ENCODE results near the gene SYF2. TPM values are rescaled to one million over a fixed set of nuclear protein-coding genes. Genes with fewer than 3 reads are reported as not detected.
A peak's percentile ranks its signal among the peaks of the same experiment; 100 is the strongest.

Gene SYF2
- total RNA-seq, 1 experiment from 2014 or later: 35.3 TPM

GRCh38 chr1:25253911-25254310, 21.6 kb upstream of the SYF2 start:
- Mint-ChIP-seq H3K36me3 (no peaks in the 10 kb centered on the region), H3K9me3 (no peaks in the 10 kb centered on the region), H3K4me1 (peaks cover 18% of the 10 kb centered on the region), H3K27me3 (ENCODE audit: low read depth) (no peaks in the 10 kb centered on the region), H3K27ac (no peak overlapping the region), H3K4me3 (no peak overlapping the region)
- peak; percentile 92 for TF ChIP-seq ZNF317 (CRISPR knock-in tag; IDR thresholded peaks at IDR 0.05; ENCODE audit: borderline replicate concordance, low read depth)
- no peak for TF ChIP-seq SP1 (CRISPR knock-in tag; conservative IDR thresholded peaks at IDR 0.05)
- no peak for TF ChIP-seq ATF1 (CRISPR knock-in tag; IDR thresholded peaks at IDR 0.05)
- TF ChIP-seq AFF4 (CRISPR knock-in tag; IDR thresholded peaks at IDR 0.05; ENCODE audit: borderline replicate concordance): no peak
- no peak for TF ChIP-seq ELF4 (CRISPR knock-in tag; IDR thresholded peaks at IDR 0.05; ENCODE audit: low read depth)
- no peak for TF ChIP-seq PRDM15 (CRISPR knock-in tag; IDR thresholded peaks at IDR 0.05)
- ATAC-seq: peak; percentile 86
- ChIA-PET CTCF (interaction anchor here (1.2 kb wide), 1 partner anchor 14 kb away, joined by 3 read pairs; no protein-coding TSS in a partner anchor), POLR2A (no interaction called here)
- no peak for DNase-seq (ENCODE audit: low spot score)

GRCh38 chr1:25247829-25248754, 15.8 kb upstream of the SYF2 start:
- Mint-ChIP-seq H3K9me3 (no peaks in the 10 kb centered on the region), H3K4me3 (peak overlapping the region; percentile 97), H3K4me1 (peaks cover 22% of the 10 kb centered on the region), H3K27ac (peak overlapping the region; percentile 96), H3K27me3 (ENCODE audit: low read depth) (no peaks in the 10 kb centered on the region), H3K36me3 (peaks cover 34% of the 10 kb centered on the region)
- no peak for DNase-seq (ENCODE audit: low spot score)
- CTCF ChIA-PET: interaction anchor here (0.6 to 1.7 kb wide), 6 partner anchors 8 to 206 kb away, joined by 3 to 11 read pairs (median 5); partner anchors contain the start of gene SYF2
- ATAC-seq: peak; percentile 87
- POLR2A ChIA-PET: interaction anchor here (0.7 to 2.2 kb wide), 4 partner anchors 8 to 16 kb away, joined by 3 to 21 read pairs (median 4); partner anchors contain the start of gene SYF2
- peak; percentile 83 for TF ChIP-seq ZNF121 (CRISPR knock-in tag; IDR thresholded peaks at IDR 0.05)
- TF ChIP-seq ZNF281 (CRISPR knock-in tag; IDR thresholded peaks at IDR 0.05): 0 out of 2 replicates have a peak, but pooled peaks have one; percentile 7
- 0 out of 2 replicates have a peak, but pooled peaks have one; percentile 20 for TF ChIP-seq USF1 (CRISPR knock-in tag; IDR thresholded peaks at IDR 0.05)
- TF ChIP-seq FOXP4 (CRISPR knock-in tag; IDR thresholded peaks at IDR 0.05): no peak
- no peak for TF ChIP-seq ZMAT4 (CRISPR knock-in tag; IDR thresholded peaks at IDR 0.05)
- 0 out of 2 replicates have a peak, but pooled peaks have one; percentile 6 for TF ChIP-seq AFF4 (CRISPR knock-in tag; IDR thresholded peaks at IDR 0.05; ENCODE audit: borderline replicate concordance)

All from WTC11 (cell line).